T-helper 22 cell (primary cell): ENCODE data around the gene DCHS1.

Experiments
- DNase-seq: peaks from one replicate; pipeline ENCODE4 v3.0.0-alpha.2; 2020; ENCODE audit warnings: low read depth

Gene DCHS1

GRCh38 chr11:6646071-6646470 is 9.5 kb downstream of the DCHS1 start:
- DNase-seq, result no peak

- no peak for DNase-seq
Observed at GRCh38 chr11:6642957-6643356, 12.7 kb downstream of the DCHS1 start.

GRCh38 chr11:6640985-6641701 is 14.5 kb downstream of the DCHS1 start:
- DNase-seq, result no peak

DNA sequence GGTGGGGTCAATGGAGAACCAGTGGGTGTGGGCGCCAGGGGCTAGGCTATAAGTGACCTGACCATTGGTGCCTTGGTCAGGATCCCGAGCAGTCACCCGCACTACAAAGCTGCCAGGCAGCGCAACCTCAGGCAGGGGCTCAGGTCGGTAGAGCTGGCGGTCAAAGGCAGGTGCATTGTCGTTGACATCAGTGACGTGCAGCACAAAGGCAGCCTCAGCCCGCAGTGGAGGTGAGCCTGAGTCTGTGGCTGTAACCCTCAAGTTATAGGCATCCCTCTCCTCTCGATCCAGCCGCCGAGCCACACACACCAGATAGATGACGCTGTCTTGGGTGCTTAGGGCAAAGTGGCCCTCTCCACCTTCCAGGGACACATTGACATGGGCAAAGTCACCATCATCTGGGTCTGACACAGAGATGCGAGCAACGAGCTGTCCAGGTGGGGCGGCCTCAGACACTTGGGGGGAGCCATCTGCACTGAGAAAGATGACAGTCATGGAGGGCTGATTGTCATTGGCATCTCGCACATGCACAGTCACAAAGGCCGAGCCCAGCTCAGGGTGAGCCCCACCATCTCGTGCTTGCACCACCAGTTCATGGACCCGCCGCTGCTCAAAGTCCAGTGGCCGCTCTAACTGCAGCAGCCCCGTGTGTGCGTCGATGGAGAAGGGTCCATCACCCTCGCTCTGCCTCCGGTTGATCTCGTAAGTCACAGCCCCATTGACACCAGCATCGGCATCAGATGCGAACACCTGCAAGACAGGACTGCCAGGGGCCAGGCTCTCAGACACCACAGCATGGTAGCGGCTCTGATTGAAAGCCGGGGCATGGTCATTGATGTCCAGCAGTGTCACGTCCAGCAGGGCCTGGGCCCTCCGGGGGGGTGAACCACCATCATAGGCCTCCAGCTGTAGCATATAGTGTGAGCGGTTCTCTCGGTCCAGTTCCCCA is 15.3 kb downstream of the DCHS1 start:
- no peak for DNase-seq

DNA sequence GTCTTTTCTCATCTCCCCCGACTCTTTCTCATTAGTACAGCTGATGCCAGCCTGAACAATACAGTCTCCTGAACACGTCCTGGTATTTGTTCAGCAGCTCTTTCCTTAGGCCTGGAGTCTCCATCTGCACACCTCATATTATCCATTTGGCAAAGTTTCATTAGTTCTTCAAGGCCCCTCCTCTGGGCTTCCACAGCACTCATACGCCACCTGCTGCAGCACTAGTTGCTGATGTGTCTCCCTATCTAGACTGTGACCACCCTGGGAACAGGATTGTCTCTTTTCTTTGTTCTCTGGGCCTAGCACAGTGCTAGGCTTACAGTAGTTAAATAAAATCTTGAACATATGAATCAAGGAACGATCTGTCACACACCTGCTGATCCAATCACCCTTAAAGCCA is 17.2 kb downstream of the DCHS1 start:
- DNase-seq, result no peak

GRCh38 chr11:6637871-6638270 is 17.7 kb downstream of the DCHS1 start:
- no peak for DNase-seq

DNA sequence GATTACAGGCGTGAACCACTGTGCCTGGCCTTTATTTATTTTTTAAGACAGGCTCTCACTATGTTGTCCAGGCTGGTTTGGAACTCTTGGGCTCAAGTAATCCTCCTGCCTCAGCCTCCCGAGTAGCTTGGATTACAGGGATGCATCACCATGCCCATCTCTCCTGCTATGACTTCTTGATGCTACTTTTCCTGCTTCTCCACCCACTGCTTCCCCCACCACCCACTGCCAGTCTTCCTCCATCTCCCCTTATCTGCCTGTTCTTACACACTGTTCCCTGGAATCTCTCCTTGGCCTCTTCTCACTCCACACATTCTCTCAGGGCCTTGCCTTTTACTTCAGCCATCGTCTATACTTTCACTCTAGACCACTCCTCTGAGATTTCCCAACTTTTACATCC is 19.1 kb downstream of the DCHS1 start:
- DNase-seq, result no peak

GRCh38 chr11:6635082-6635932 is 20.3 kb downstream of the DCHS1 start:
- DNase-seq, result no peak

- DNase-seq, result no peak
Observed at GRCh38 chr11:6634534-6634933, 21.1 kb downstream of the DCHS1 start.

DNA sequence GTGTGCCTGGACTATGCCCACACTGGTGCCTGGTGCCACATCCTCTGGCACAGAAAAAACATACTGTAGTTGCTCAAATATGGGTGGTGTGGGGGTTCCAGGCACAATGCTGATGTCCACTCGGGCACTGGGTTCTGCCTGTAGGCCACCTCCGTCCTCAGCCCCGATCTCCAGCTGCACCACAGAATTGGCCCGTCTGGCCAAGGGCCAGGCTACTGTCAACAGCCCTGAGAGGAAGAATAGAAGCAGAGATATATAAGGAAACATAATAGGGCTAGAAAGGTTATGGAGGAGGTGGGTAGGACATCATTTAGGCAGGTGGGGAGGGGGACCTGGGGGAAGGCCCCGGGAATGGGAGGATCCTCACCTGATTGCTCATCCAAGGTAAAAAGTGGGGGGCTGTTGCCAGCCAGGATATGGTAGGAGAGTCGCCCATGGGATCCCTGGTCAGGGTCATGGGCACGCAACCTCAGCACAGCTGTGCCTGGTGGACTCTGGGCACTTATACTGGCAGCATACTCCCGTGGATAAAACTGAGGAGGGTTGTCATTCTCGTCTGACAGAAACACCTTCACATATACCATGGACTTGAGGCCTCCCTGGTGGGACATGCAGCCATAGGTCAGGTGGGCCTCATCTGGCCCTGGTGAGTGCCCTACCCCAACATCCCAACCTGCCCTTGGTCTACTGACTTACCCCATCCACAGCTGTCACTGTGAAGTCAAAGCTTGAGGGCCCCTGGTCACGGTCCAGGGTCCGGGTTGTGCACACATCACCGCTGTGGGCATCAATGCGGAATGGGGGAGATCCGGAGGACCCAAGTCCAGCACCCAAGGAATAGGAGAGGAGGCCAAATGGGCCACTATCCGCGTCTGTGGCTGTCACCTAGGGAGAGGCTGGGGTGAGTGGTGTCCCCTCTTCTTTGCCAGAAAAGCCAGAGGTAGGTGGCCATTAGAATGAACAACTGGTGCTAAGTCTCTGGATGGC is 21.9 kb downstream of the DCHS1 start:
- no peak for DNase-seq

GRCh38 chr11:6632116-6633073 is 23.2 kb downstream of the DCHS1 start:
- DNase-seq, result no peak

- DNase-seq, result no peak
Observed at GRCh38 chr11:6631361-6631890, 24.2 kb downstream of the DCHS1 start.

GRCh38 chr11:6630632-6631291 is 24.8 kb downstream of the DCHS1 start:
- no peak for DNase-seq

GRCh38 chr11:6629892-6630631 is 25.5 kb downstream of the DCHS1 start:
- no peak for DNase-seq

GRCh38 chr11:6629573-6629891 is 26.1 kb downstream of the DCHS1 start:
- DNase-seq, result no peak

DNA sequence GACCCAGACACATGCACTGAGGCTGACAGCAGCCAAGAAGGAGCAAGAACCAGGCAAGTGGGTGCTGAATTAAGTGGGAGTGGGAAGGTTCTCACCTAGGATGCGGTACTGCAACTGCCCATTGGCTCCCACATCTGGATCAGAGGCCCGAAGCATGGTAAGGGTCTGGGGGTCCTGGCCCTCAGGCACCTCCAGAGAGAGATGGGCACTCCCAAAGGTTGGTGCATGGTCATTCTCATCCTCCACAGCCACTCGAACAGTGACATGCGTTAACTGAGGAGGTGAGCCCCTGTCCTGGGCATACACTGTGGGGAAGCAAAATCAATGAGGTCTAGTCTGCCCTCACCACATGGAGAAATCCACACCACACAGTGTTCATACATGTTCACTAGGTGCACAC is 27.1 kb downstream of the DCHS1 start:
- no peak for DNase-seq

DNA sequence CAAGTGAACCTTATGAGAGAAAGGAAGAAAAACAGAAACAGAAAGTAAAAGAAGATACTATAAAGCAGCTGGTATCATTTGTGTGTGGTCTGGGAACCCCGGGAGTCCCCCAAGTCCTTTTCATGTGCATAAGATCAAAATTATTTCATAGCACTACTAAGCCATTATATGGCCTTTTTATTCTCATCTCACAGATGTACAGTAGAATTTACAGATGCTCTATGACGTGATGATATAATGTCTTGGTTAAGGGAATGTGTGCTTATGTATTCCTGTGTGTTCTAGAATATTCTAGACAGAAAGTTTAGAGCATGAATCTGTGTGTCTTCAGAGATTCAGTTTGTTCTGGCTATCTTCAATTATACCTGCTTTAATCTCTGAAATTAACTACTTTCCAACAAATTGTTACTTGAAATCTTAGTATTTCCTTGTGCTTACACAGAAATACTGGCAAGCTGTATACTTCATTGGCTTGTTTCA is 27.8 kb downstream of the DCHS1 start:
- no peak for DNase-seq

DNA sequence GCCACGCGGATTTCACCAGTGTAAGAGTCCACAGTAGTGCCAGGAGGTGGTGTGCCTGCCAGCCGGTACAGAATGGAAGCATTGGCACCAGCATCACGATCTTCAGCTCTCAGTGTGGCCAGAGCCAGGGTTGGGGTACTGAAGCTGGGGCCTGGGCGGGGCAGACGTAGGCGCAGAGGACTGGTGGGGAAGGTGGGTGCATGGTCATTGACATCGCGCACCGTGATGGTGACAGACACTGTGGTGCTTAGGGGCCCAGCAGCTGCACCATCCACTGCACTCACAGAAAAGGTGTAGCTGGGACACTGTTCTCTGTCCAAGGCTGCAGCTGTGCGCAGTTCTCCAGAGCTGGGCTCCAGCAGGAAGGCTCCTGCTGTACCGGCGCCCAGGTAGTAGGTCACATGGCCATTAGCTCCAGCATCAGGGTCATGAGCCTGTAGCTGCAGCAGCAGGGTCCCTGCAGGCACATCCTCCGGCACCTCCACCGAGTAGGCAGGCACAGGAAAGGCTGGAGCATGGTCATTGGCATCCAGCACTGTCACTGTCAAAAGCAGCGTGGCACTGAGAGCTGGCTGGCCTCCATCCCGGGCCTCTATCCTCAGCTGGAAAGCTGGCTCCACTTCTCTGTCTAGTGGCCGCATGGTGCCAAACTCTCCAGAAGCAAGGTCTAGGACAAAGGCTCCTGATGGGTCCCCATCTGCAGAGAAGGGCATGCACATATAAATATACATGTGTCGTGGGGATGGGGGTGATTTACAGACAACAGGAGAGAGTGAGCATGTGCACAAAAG is 28.4 kb downstream of the DCHS1 start:
- DNase-seq, result no peak
